NCI-H446 (cell line): Measurements from ENCODE around the gene CNRIP1.

ENCODE experiments used
- DNase-seq, 2 experiments: peaks; one replicate each; lab custom pipeline; 2025; lab: John Stamatoyannopoulos, UW

CNRIP1 gene

DNA sequence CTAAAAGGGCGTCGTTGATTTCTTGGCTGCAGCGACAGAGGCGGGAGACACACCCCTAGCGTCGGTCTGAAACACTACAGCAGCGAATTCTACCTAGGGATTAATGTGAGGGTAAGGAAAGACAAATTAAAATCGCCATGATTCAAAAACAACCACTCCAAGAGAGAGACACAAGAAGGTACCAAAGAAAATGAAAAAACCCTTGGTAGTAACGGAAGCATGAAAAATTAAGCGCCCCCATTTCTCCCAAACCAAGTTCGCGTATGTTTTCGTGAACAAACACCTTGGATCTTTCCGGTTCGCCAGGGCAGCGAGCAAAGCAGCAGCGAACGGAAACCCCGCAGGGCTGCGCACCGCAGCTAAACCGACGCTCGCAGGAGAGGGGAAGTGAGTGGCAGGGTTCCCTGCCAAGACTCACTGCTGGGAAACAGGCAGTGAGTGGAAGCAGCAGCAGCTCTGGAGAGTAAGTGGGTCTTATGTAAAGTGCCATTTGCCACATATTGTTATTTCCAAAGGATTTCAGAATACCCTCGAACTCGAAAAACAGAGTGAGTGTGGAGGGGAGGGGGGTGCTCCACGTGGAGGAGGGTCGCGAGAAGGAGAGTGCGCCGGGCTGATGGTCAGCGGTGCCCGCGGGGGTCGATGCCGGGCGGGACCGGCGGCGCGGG, 68.4 kb downstream of the CNRIP1 start:
- peak; percentile 46 to 63 for DNase-seq

DNA sequence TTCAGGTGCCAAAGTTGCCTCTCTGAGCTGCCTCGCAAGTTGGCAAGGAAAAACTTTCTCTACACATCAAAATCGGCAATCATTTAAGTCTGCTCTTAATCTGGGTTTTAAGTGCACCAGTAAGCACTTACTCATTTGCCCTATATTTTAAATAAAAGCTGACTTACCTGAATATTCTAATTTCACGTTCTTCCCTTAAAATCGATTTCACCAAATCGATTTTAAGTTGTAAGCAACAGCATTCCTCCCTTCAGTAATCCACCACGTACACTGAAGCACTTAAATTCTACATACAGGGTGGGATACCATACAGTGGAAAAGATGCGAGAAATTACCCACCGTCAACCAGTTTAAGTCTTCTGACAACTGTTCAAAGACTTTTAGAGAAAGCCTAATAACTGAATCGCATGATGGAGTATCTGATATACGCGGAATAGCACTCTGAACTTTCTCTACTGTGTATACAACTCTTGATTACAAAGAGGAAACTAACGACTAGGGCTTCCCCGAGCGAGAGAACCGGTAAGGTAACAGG, 69.0 kb downstream of the CNRIP1 start:
- DNase-seq = no peak

DNA sequence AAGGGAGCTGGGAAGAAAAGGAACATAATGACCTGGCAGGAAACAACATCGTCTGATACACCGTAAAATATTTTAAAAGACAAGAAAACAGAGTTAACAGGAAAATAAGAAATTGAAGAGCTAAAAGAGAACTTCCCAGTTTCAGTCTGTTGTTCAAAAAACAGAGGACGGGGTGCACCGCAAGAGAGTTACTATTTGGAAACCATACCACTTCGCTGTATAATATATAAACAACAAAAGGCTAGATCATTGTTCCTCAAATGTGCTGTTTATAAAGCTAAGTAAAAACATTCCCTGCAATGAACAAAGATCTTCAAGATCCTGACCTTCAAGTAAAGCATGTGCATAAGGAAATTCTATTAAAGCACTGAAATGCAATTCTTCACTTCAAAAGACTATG, 69.6 kb downstream of the CNRIP1 start:
- DNase-seq = no peak

DNA sequence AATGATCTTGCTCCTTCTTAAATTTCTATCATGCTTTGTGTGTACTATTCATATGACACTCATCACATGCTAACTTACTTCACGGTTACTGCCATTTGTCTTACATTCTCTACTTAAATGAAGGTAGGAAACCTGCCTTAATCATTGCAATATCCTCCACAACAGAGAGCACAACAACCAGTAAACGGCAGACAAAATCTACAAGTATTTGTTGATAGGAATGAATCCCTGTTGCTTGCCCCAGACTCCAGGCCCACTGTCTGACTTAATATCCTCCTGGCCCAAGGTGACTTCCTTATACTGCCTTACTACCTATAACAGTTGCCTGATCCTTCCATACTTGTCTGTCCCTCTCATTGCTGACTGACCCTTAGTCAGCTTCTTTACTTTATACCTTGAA, 70.9 kb downstream of the CNRIP1 start:
- no peak for DNase-seq

DNA sequence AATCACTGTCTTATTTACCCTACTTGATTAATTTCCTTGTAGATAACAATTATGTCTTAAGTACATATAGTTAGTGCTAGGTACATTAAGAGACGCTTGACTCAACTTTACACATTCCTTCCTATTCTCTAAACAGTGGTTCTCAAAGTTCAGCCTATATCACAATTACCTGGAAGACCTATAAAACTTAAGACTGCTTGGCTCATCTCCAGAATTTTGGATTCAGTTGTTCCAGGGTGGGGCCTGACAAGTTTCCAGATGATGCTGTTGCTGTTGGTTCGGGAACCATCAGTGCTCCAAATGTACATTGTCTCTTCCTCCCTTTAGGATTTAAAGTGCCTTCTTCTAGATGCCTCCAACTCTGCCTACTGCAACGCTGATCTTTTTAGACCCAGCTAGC, 71.4 kb downstream of the CNRIP1 start:
- peak in 1 of 2 experiments; percentile 4 for DNase-seq

DNA sequence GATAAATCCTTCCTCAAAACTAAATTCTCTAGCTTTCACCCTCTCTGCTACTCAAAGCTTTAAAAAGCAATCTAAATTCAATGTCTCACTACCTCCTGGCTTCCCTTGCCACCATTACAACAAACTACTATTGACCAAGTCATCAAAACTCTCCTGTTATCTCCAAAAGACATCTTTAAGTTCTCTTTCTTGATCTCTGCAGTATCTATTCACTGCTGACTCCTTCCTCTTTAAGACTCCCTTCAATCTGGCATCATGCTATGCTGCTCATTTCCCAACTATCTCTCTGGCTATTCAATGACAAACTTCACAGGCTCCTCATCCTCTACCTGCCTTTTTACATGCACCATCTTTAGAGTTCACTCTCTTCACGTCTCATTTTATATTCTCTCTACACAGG, 73.4 kb downstream of the CNRIP1 start:
- no peak for DNase-seq

DNA sequence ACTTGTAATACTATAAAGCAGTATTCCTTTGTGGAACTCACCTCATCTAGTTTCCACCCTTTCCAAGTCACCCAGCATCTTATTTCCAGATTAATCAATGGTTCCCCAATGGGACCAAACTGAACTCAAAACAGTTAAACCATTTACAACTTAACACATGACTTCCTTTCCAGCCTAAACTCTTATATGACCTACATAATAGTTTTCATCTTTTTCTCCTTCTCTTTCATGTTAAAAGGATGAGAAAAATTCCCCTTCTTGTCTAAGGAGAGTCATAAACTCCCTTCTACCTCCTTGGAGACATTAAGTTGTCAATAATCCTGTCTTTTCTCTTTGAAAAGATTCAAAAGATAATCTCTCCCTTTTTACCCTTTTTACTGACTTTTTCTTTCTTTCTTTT, 74.1 kb downstream of the CNRIP1 start:
- no peak for DNase-seq

DNA sequence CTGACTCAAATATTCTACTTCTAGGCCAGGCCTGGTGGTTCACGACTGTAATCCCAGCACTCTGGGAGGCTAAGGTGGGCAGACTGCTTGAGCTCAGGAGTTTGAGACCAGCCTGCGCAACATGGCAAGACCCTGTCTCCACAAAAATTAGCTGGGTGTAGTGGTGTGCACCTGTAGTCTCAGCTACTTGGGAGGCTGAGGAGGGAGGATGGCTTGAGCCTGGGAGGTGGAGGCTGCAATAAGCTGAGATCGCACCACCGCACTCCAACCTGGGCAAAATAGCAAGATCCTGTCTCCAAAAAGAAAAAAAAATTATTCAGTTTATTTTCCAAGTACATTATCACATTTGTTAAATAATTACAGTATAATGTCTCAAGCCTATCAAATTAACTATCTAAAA, 74.7 kb downstream of the CNRIP1 start:
- DNase-seq = no peak

DNA sequence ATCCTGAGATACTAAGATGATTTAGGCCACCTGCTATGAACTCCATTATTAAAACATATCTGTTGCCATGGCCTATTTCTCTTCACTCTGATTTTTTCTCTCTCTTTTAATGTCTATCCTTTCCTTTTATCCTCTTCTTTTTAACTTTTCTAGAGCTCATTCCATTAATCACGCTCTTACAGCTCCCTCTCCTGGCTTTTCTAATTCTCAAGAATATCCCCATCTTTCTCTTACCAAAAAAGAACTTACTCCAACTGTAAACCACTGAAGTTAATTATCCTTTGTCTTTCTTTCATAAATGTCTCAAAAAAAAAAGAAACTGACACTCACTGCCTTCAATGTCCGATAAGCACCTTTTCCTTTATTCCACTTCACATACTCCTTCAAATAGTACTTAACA, 75.3 kb downstream of the CNRIP1 start:
- DNase-seq = no peak
